GM23338 (cell line): ENCODE measurements around the gene UBA5.

ENCODE experiments used
- CTCF ChIP-seq, 2 experiments: fragments of 200-600 bp in 1 of 2; sonication (generic) in 1 of 2; conservative IDR thresholded peaks; 2 replicates each; pipeline versions ENCODE4 v1.5.1 to v1.6.1; 2016 to 2017; ENCODE audit warnings: antibody characterized with exemption in 2 of 2, low read depth in 2 of 2, mild to moderate bottlenecking in 2 of 2, moderate library complexity in 1 of 2
- EZH2 ChIP-seq: fragments of 200-600 bp; sonication (generic); IDR thresholded peaks from one replicate; pipeline ENCODE4 v1.8.0; 2017; ENCODE audit warnings: antibody characterized with exemption, mild to moderate bottlenecking, low read depth; ENCODE audit not compliant: unreplicated experiment
- EZH2phosphoT487 ChIP-seq: fragments of 200-600 bp; sonication (generic); IDR thresholded peaks from one replicate; pipeline ENCODE4 v1.8.1; 2018; ENCODE audit warnings: antibody characterized with exemption; ENCODE audit not compliant: unreplicated experiment
- JUNB ChIP-seq: IDR thresholded peaks from one replicate; pipeline ENCODE4 v1.6.1; 2016; ENCODE audit warnings: antibody characterized with exemption; ENCODE audit not compliant: unreplicated experiment
- POLR2AphosphoS5 ChIP-seq: IDR thresholded peaks from 2 replicates; pipeline ENCODE4 v1.6.1; 2016; ENCODE audit warnings: antibody characterized with exemption, low read depth
- STAT1 ChIP-seq: IDR thresholded peaks from one replicate; pipeline ENCODE4 v1.6.1; 2016; ENCODE audit warnings: antibody characterized with exemption; ENCODE audit not compliant: unreplicated experiment
- ZNF114 ChIP-seq: fragments of 250-450 bp; sonication (Bioruptor Pico); IDR thresholded peaks from 2 replicates; pipeline ENCODE4 v1.5.0; 2020; ENCODE audit warnings: mild to moderate bottlenecking, moderate library complexity
- TF ChIP-seq, protein P1 (sequence below): IDR thresholded peaks from 2 replicates; pipeline ENCODE4 v1.6.1; 2016; ENCODE audit warnings: antibody characterized with exemption

GRCh38 chr3:132709761-132710160 is 49.6 kb downstream of the UBA5 start:
- TF ChIP-seq CTCF (conservative IDR thresholded peaks at IDR 0.05; ENCODE audit: low read depth in 2 of 2) (no peak), POLR2AphosphoS5 (no peak), EZH2 (no peak), EZH2phosphoT487 (no peak), ZNF114 (CRISPR knock-in tag) (no peak), STAT1 (no peak), JUNB (no peak)
- TF ChIP-seq, protein P1, sequence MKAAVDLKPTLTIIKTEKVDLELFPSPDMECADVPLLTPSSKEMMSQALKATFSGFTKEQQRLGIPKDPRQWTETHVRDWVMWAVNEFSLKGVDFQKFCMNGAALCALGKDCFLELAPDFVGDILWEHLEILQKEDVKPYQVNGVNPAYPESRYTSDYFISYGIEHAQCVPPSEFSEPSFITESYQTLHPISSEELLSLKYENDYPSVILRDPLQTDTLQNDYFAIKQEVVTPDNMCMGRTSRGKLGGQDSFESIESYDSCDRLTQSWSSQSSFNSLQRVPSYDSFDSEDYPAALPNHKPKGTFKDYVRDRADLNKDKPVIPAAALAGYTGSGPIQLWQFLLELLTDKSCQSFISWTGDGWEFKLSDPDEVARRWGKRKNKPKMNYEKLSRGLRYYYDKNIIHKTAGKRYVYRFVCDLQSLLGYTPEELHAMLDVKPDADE, result no peak
